IPS-NIHi7 (cell line): ENCODE measurements around the gene CA5B.
"Not testable (repeated sequence)": the region's sequence is repeated elsewhere in the genome, so short reads cannot be mapped to it uniquely, and the experiment has no call there.

Source experiments
- DNase-seq: peaks from one replicate; pipeline ENCODE4 v3.0.0; 2012; ENCODE audit warnings: mixed read lengths; ENCODE audit errors: extremely low spot score

CA5B gene

GRCh38 chrX:15737959-15738902 is at the start of gene CA5B:
TSS of gene CA5B (plus strand) at chrX:15738270. CDS start at chrX:15750024, 11,754 bp downstream.
- peak; percentile 99 for DNase-seq

GRCh38 chrX:15694941-15695451 is 43.1 kb upstream of the CA5B start:
- peak; percentile 14 for DNase-seq

GRCh38 chrX:15696516-15696915 is 41.6 kb upstream of the CA5B start:
- no peak for DNase-seq

GRCh38 chrX:15702488-15703371 is 35.3 kb upstream of the CA5B start:
- no peak for DNase-seq

- DNase-seq = not testable (repeated sequence)
These were observed 34.3 kb upstream of the CA5B start for GRCh38 chrX:15703809-15704208.

- DNase-seq = not testable (repeated sequence)
These were observed 33.8 kb upstream of the CA5B start for GRCh38 chrX:15704273-15704672.

GRCh38 chrX:15714529-15714928 is 23.5 kb upstream of the CA5B start:
- no peak for DNase-seq

- no peak for DNase-seq
These were observed 19.6 kb upstream of the CA5B start for GRCh38 chrX:15718283-15718970.

GRCh38 chrX:15719324-15719968 is 18.6 kb upstream of the CA5B start:
- no peak for DNase-seq

GRCh38 chrX:15721911-15722310 is 16.2 kb upstream of the CA5B start:
- no peak for DNase-seq

GRCh38 chrX:15723887-15724517 is 14.1 kb upstream of the CA5B start:
- no peak for DNase-seq

GRCh38 chrX:15724911-15725310 is 13.2 kb upstream of the CA5B start:
- DNase-seq = no peak

- not testable (repeated sequence) for DNase-seq
These were observed 6.7 kb upstream of the CA5B start for GRCh38 chrX:15731368-15731767.

- DNase-seq = no peak
These were observed 696 bp upstream of the CA5B start for GRCh38 chrX:15737190-15737958.

GRCh38 chrX:15739886-15740285 is 1.8 kb downstream of the CA5B start:
- no peak for DNase-seq

- no peak for DNase-seq
These were observed 6.3 kb downstream of the CA5B start for GRCh38 chrX:15744181-15744867.

GRCh38 chrX:15745179-15745578 is 7.1 kb downstream of the CA5B start:
- DNase-seq = no peak

- DNase-seq = not testable (repeated sequence)
These were observed 8.6 kb downstream of the CA5B start for GRCh38 chrX:15746651-15747050.

GRCh38 chrX:15747626-15748173 is 9.6 kb downstream of the CA5B start:
- DNase-seq = no peak
